OCI-LY1 (cell line): ENCODE measurements around the gene KCNA4.

ENCODE experiments used
- H2AFZ ChIP-seq: fragments of 200-600 bp; sonication (generic), shearing (Covaris generic); 2 replicates; pipeline ENCODE4 v1.6.0; 2014; ENCODE audit warnings: antibody characterized with exemption, mild to moderate bottlenecking, low read length
- H3F3A ChIP-seq: fragments of 200-600 bp; sonication (generic), shearing (Covaris generic); 2 replicates; pipeline ENCODE4 v1.6.0; 2014; ENCODE audit warnings: mild to moderate bottlenecking, antibody characterized with exemption, low read length, moderate library complexity; ENCODE audit not compliant: insufficient read depth
- H3K27ac ChIP-seq: fragments of 200-600 bp; sonication (generic); 2 replicates; pipeline ENCODE4 v1.5.1; 2014; ENCODE audit warnings: low read length, mixed run types, mild to moderate bottlenecking, low read depth; ENCODE audit not compliant: poor library complexity, severe bottlenecking
- H3K27me3 ChIP-seq: fragments of 200-600 bp; sonication (generic); 2 replicates; pipeline ENCODE4 v1.6.0; 2014; ENCODE audit warnings: antibody characterized with exemption, mild to moderate bottlenecking, low read length, moderate library complexity; ENCODE audit not compliant: insufficient read depth
- H3K36me3 ChIP-seq: fragments of 200-600 bp; sonication (generic); 2 replicates; pipeline ENCODE4 v1.6.1; 2014; ENCODE audit warnings: mild to moderate bottlenecking, antibody characterized with exemption, low read length, moderate library complexity, mixed read lengths; ENCODE audit not compliant: insufficient read depth
- H3K4me1 ChIP-seq: fragments of 200-600 bp; sonication (generic); 2 replicates; pipeline ENCODE4 v1.5.1; 2014; ENCODE audit warnings: mild to moderate bottlenecking, low read length, moderate library complexity; ENCODE audit not compliant: insufficient read depth, severe bottlenecking
- H3K4me2 ChIP-seq: fragments of 200-600 bp; sonication (generic), shearing (Covaris generic); 2 replicates; pipeline ENCODE4 v1.6.1; 2014; ENCODE audit warnings: low read length
- H3K4me3 ChIP-seq: fragments of 200-600 bp; sonication (generic); 2 replicates; pipeline ENCODE4 v1.5.1; 2014; ENCODE audit warnings: low read length, low read depth, mild to moderate bottlenecking, mixed read lengths; ENCODE audit not compliant: poor library complexity, severe bottlenecking
- H3K79me2 ChIP-seq: fragments of 200-600 bp; shearing (Covaris generic); 2 replicates; pipeline ENCODE4 v1.6.1; 2016; ENCODE audit warnings: mixed run types, low read length, mixed read lengths; ENCODE audit not compliant: insufficient read depth
- H3K9ac ChIP-seq: fragments of 200-600 bp; sonication (generic), shearing (Covaris generic); 2 replicates; pipeline ENCODE4 v1.6.1; 2014; ENCODE audit warnings: mild to moderate bottlenecking, low read length, mixed read lengths
- H3K9me2 ChIP-seq: fragments of 200-600 bp; sonication (generic), shearing (Covaris generic); 2 replicates; pipeline ENCODE4 v1.6.1; 2014; ENCODE audit warnings: low read depth, mild to moderate bottlenecking, low read length, mixed read lengths
- H3K9me3 ChIP-seq: fragments of 200-600 bp; shearing (Covaris generic); 2 replicates; pipeline ENCODE4 v1.6.1; 2014; ENCODE audit warnings: low read length, mixed read lengths
- H4K20me1 ChIP-seq: fragments of 200-600 bp; sonication (generic), shearing (Covaris generic); 2 replicates; pipeline ENCODE4 v1.6.0; 2016; ENCODE audit warnings: mild to moderate bottlenecking, low read length; ENCODE audit not compliant: insufficient read depth
- EZH2 ChIP-seq: fragments of 200-600 bp; sonication (generic), shearing (Covaris generic); IDR thresholded peaks from 2 replicates; pipeline ENCODE4 v1.8.0; 2017; ENCODE audit warnings: borderline replicate concordance, mixed run types, mild to moderate bottlenecking, antibody characterized with exemption, low read length, moderate library complexity, mixed read lengths
- TF ChIP-seq, protein P1 (sequence below): fragments of 200-600 bp; sonication (generic), shearing (Covaris generic); IDR thresholded peaks from 2 replicates; pipeline ENCODE4 v1.5.1; 2017; ENCODE audit warnings: mild to moderate bottlenecking, antibody characterized with exemption, low read length, moderate library complexity, mixed read lengths

Gene KCNA4

GRCh38 chr11:30018495-30018894 is 1.7 kb upstream of the KCNA4 start:
- no peaks in the 10 kb centered on the region for H4K20me1 ChIP-seq
- H3K9ac ChIP-seq, result no peak overlapping the region
- H2AFZ ChIP-seq, result no peak overlapping the region
- no peaks in the 10 kb centered on the region for H3K36me3 ChIP-seq
- TF ChIP-seq, protein P1, sequence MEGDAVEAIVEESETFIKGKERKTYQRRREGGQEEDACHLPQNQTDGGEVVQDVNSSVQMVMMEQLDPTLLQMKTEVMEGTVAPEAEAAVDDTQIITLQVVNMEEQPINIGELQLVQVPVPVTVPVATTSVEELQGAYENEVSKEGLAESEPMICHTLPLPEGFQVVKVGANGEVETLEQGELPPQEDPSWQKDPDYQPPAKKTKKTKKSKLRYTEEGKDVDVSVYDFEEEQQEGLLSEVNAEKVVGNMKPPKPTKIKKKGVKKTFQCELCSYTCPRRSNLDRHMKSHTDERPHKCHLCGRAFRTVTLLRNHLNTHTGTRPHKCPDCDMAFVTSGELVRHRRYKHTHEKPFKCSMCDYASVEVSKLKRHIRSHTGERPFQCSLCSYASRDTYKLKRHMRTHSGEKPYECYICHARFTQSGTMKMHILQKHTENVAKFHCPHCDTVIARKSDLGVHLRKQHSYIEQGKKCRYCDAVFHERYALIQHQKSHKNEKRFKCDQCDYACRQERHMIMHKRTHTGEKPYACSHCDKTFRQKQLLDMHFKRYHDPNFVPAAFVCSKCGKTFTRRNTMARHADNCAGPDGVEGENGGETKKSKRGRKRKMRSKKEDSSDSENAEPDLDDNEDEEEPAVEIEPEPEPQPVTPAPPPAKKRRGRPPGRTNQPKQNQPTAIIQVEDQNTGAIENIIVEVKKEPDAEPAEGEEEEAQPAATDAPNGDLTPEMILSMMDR, result no peak
- TF ChIP-seq EZH2, result no peak
- no peaks in the 10 kb centered on the region for H3K4me1 ChIP-seq
- H3K79me2 ChIP-seq, result no peaks in the 10 kb centered on the region
- H3K27me3 ChIP-seq, result no peaks in the 10 kb centered on the region
- no peaks in the 10 kb centered on the region for H3F3A ChIP-seq
- H3K4me2 ChIP-seq, result no peak overlapping the region
- H3K9me2 ChIP-seq, result no peaks in the 10 kb centered on the region
- no peaks in the 10 kb centered on the region for H3K9me3 ChIP-seq
- no peak overlapping the region for H3K4me3 ChIP-seq
- H3K27ac ChIP-seq, result no peak overlapping the region

DNA sequence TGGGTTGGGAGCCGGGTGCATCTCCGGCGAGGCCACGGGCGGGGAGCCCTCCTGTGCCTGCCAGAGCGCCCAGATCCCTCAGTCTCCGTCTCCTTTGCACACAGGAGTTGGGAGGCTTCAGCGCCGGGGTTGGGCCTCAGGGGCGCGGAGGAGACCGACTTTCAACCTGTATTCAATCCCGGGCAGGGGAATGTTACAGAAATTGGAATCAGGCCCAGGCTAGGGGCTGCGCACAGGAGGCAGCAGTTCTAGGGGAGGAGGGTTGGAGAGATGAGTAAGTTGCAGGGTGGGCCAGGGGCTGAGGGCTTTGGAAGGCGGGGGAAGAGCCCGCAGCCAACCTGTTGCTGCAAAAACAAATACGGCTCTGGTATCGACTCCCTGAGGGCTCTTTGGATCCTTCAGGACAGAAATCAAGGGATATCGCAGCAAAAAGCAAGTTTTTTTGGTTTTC is 640 bp upstream of the KCNA4 start:
- Histone ChIP-seq H3K4me2 (no peak overlapping the region), H3K4me3 (no peak overlapping the region), H3K27me3 (no peaks in the 10 kb centered on the region), H3K9ac (no peak overlapping the region), H4K20me1 (no peaks in the 10 kb centered on the region), H2AFZ (no peak overlapping the region), H3K79me2 (no peaks in the 10 kb centered on the region), H3K9me3 (no peaks in the 10 kb centered on the region), H3K27ac (no peak overlapping the region), H3K4me1 (no peaks in the 10 kb centered on the region), H3F3A (no peaks in the 10 kb centered on the region), H3K9me2 (no peaks in the 10 kb centered on the region), H3K36me3 (no peaks in the 10 kb centered on the region)
- no peak for TF ChIP-seq EZH2
- TF ChIP-seq, protein P1, result no peak

- Histone ChIP-seq H2AFZ (no peak overlapping the region), H3K4me3 (no peak overlapping the region), H3K36me3 (no peaks in the 10 kb centered on the region), H3K9me3 (no peaks in the 10 kb centered on the region), H4K20me1 (no peaks in the 10 kb centered on the region), H3K27ac (no peak overlapping the region), H3K27me3 (no peaks in the 10 kb centered on the region), H3K4me2 (no peak overlapping the region), H3F3A (no peaks in the 10 kb centered on the region), H3K9me2 (no peaks in the 10 kb centered on the region), H3K79me2 (no peaks in the 10 kb centered on the region), H3K9ac (no peak overlapping the region), H3K4me1 (no peaks in the 10 kb centered on the region)
- TF ChIP-seq EZH2, result no peak
- TF ChIP-seq, protein P1, result no peak
These were observed 961 bp downstream of the KCNA4 start for GRCh38 chr11:30015725-30016412.
